Stimulated activated CD8-positive, alpha-beta memory T cell treated with anti-CD3 and anti-CD28 coated beads, Interleukin-12 subunit alpha, Interleukin-12 subunit beta, amount 100 ng/mL, for 1 hour (primary cell): ENCODE results near the gene LAGE3.
A peak's percentile ranks its signal among the peaks of the same experiment; 100 is the strongest.

Experiments used
- DNase-seq: peaks from one replicate; pipeline ENCODE4 v3.0.0-alpha.2; 2020; ENCODE audit warnings: low read depth

The LAGE3 gene

GRCh38 chrX:154457491-154458115 is 21.5 kb downstream of the LAGE3 start:
- peak; percentile 28 for DNase-seq

- no peak for DNase-seq
These were observed 26.3 kb downstream of the LAGE3 start for GRCh38 chrX:154452823-154453222.

GRCh38 chrX:154450312-154450711 is 28.8 kb downstream of the LAGE3 start:
- no peak for DNase-seq

GRCh38 chrX:154449618-154450017 is 29.5 kb downstream of the LAGE3 start:
- no peak for DNase-seq

- no peak for DNase-seq
These were observed 30.6 kb downstream of the LAGE3 start for GRCh38 chrX:154448484-154448883.

GRCh38 chrX:154446430-154446829 is 32.7 kb downstream of the LAGE3 start:
- no peak for DNase-seq

GRCh38 chrX:154445776-154446175 is 33.3 kb downstream of the LAGE3 start:
- DNase-seq = no peak

GRCh38 chrX:154444755-154445246 is 34.3 kb downstream of the LAGE3 start:
- no peak for DNase-seq

GRCh38 chrX:154443992-154444754 is 34.9 kb downstream of the LAGE3 start, which contains the start of gene FAM50A:
Gene FAM50A, plus strand, starts transcription at chrX:154444141. Its CDS starts 95 bp downstream, at chrX:154444236.
- peak; percentile 33 for DNase-seq

- DNase-seq = no peak
These were observed 35.6 kb downstream of the LAGE3 start for GRCh38 chrX:154443479-154443910.

- no peak for DNase-seq
These were observed 36.9 kb downstream of the LAGE3 start for GRCh38 chrX:154441984-154442707.

- DNase-seq = no peak
These were observed 37.5 kb downstream of the LAGE3 start for GRCh38 chrX:154441564-154441963.

GRCh38 chrX:154440623-154441357 is 38.3 kb downstream of the LAGE3 start:
- no peak for DNase-seq

GRCh38 chrX:154439841-154440240 is 39.2 kb downstream of the LAGE3 start:
- DNase-seq = no peak

- DNase-seq = no peak
These were observed 40.8 kb downstream of the LAGE3 start for GRCh38 chrX:154437971-154438893.

GRCh38 chrX:154436983-154437752 is 41.9 kb downstream of the LAGE3 start, which contains the start of gene GDI1:
Gene GDI1, plus strand, starts transcription at chrX:154437154. Its CDS starts 101 bp downstream, at chrX:154437255.
- peak; percentile 26 for DNase-seq

- DNase-seq = peak; percentile 23
These were observed 42.6 kb downstream of the LAGE3 start for GRCh38 chrX:154436374-154436982.

GRCh38 chrX:154435171-154435733 is 43.8 kb downstream of the LAGE3 start:
- DNase-seq = no peak
